Measurements from ENCODE around the gene PPP3R2. TPM values are rescaled to one million over a fixed set of nuclear protein-coding genes. Genes with fewer than 3 reads are reported as not detected.

The PPP3R2 gene
- not detected in 5 replicates for total RNA-seq (2022; extraction: Qiagen RNA extraction)

GRCh38 chr9:101594796-101595195, at the start of gene PPP3R2:
Gene PPP3R2, minus strand, starts transcription at chr9:101594969. Its CDS starts 48 bp downstream, at chr9:101594921.

Other genes starting within 250 kb of the PPP3R2 start
- gene BAAT, start 210.0 kb downstream of the PPP3R2 start, total RNA-seq (2022; extraction: Qiagen RNA extraction), result 0.23 to 0.45 TPM (median 0.35 TPM) in 5 replicates
- 12.5 to 17.8 TPM (median 13.7 TPM) in 5 replicates for gene MRPL50, start 196.4 kb downstream of the PPP3R2 start, total RNA-seq (2022; extraction: Qiagen RNA extraction)
- 6.8 to 9.4 TPM (median 6.9 TPM) in 5 replicates for gene ZNF189, start 196.1 kb downstream of the PPP3R2 start, total RNA-seq (2022; extraction: Qiagen RNA extraction)
- gene ALDOB, start 159.2 kb downstream of the PPP3R2 start, total RNA-seq (2022; extraction: Qiagen RNA extraction), result 0.12 TPM in 1 of 5 replicates, not detected in the others
- gene RNF20, start 61.1 kb downstream of the PPP3R2 start, total RNA-seq (2022; extraction: Qiagen RNA extraction), result 20.4 to 22.3 TPM (median 21.9 TPM) in 5 replicates
- not detected in 5 replicates for gene GRIN3A, start 143.7 kb upstream of the PPP3R2 start, total RNA-seq (2022; extraction: Qiagen RNA extraction)